Naive thymus-derived CD8-positive, alpha-beta T cell (primary cell): ENCODE data around the gene DOP1B. TPM values are rescaled to one million over a fixed set of nuclear protein-coding genes. Genes with fewer than 3 reads are reported as not detected.
"Not testable (repeated sequence)": the region's sequence is repeated elsewhere in the genome, so short reads cannot be mapped to it uniquely, and the experiment has no call there.

ENCODE experiments used
- ATAC-seq, 2 donors: fragments of 150-1000 bp; cut with Tn5 transposase in 1 of 2; sonication (Bioruptor Pico), chemical (Tn5 transposase) in 1 of 2; 1 replicate in 1 of 2; 2 replicates in 1 of 2; pipeline ENCODE4 v1.10.0; 2021; ENCODE audit warnings: mild to moderate bottlenecking in 2 of 2, moderate library complexity in 2 of 2
- POLR2A ChIA-PET: fragments of 350-600 bp; sonication (Branson Sonifier 250); formaldehyde crosslinking; loops from one replicate; lab custom pipeline; 2021; ENCODE audit warnings: antibody characterized with exemption; lab: Charles Lee
- DNase-seq, 10 donors: peaks; one replicate each; pipeline versions ENCODE4 v3.0.0 to v3.0.0-alpha.2; 2020 to 2022
- H3K27ac Mint-ChIP-seq, 10 donors: one replicate each; pipeline ENCODE4 v1.8.0; 2020 to 2022; ENCODE audit warnings: mild to moderate bottlenecking in 10 of 10, mixed read lengths in 10 of 10, moderate library complexity in 4 of 10, inconsistent platforms in 1 of 10
- H3K27me3 Mint-ChIP-seq, 5 donors: one replicate each; pipeline ENCODE4 v1.8.0; 2021 to 2022; ENCODE audit warnings: mixed read lengths in 5 of 5
- H3K36me3 Mint-ChIP-seq, 3 donors: one replicate each; pipeline ENCODE4 v1.8.0; 2020 to 2022; ENCODE audit warnings: mixed read lengths in 3 of 3, mild to moderate bottlenecking in 2 of 3, inconsistent platforms in 1 of 3
- H3K4me1 Mint-ChIP-seq, 4 donors: one replicate each; pipeline ENCODE4 v1.8.0; 2021 to 2022; ENCODE audit warnings: mixed read lengths in 4 of 4
- H3K4me3 Mint-ChIP-seq, 10 donors: one replicate each; pipeline ENCODE4 v1.8.0; 2020 to 2022; ENCODE audit warnings: mild to moderate bottlenecking in 10 of 10, mixed read lengths in 10 of 10, moderate library complexity in 6 of 10, inconsistent platforms in 1 of 10
- H3K9me3 Mint-ChIP-seq, 9 donors: one replicate each; pipeline ENCODE4 v1.8.0; 2020 to 2022; ENCODE audit warnings: mixed read lengths in 9 of 9, mild to moderate bottlenecking in 3 of 9, inconsistent platforms in 1 of 9, moderate library complexity in 1 of 9
- polyA plus RNA-seq, 3 donors: library from polyadenylated mRNA; unstranded; fragments of 300-500 nt; fragmentation: Illumina TruSeq; gene quantifications; one replicate each; pipeline ENCODE4 v1.2.3, GENCODE V29; 2021
- total RNA-seq, 8 experiments: library from RNA in 2 of 8; stranded (reverse) in 2 of 8; gene quantifications; one replicate each; pipeline ENCODE4 v1.2.3 and lab custom pipeline; 2021 to 2026

The DOP1B gene
- total and polyA plus RNA-seq, 5 experiments from 2014 or later, result 4.6 to 15.8 (median 8.4) TPM

GRCh38 chr21:36194024-36194423 lies 37.4 kb downstream of the DOP1B start:
- ATAC-seq (no peak), DNase-seq (no peak)
- H3K27me3 Mint-ChIP-seq, result no peaks in the 10 kb centered on the region
- H3K27ac Mint-ChIP-seq, result no peak overlapping the region
- POLR2A ChIA-PET, result no interaction called here
- H3K4me1 Mint-ChIP-seq, result peaks cover 0 to 3% (median under 1%) of the 10 kb centered on the region in 4 donors
- H3K36me3 Mint-ChIP-seq, result peaks cover 7 to 16% (median 12%) of the 10 kb centered on the region in 3 donors
- H3K4me3 Mint-ChIP-seq, result no peak overlapping the region
- H3K9me3 Mint-ChIP-seq, result no peaks in the 10 kb centered on the region

- Mint-ChIP-seq H3K9me3 (no peaks in the 10 kb centered on the region), H3K4me1 (peaks cover 0 to 3% (median 0%) of the 10 kb centered on the region in 4 donors), H3K4me3 (no peak overlapping the region), H3K27ac (peak overlapping the region in 1 of 10 donors; percentile 22), H3K36me3 (peaks cover 8 to 26% (median 21%) of the 10 kb centered on the region in 3 donors), H3K27me3 (no peaks in the 10 kb centered on the region)
- DNase-seq, result no peak
- POLR2A ChIA-PET, result no interaction called here
- no peak for ATAC-seq
Measured at GRCh38 chr21:36195613-36196012, 39.0 kb downstream of the DOP1B start.

- no peak for ATAC-seq
- no peak overlapping the region for H3K4me3 Mint-ChIP-seq
Measured at GRCh38 chr21:36199021-36199420, 42.4 kb downstream of the DOP1B start.

GRCh38 chr21:36199575-36199974 lies 43.0 kb downstream of the DOP1B start:
- H3K4me1 Mint-ChIP-seq, H3K9me3 Mint-ChIP-seq, DNase-seq, H3K27me3 Mint-ChIP-seq, H3K27ac Mint-ChIP-seq, H3K4me3 Mint-ChIP-seq, POLR2A ChIA-PET, ATAC-seq: not testable (repeated sequence)
- H3K36me3 Mint-ChIP-seq, result peaks cover 8 to 29% (median 24%) of the 10 kb centered on the region in 3 donors

More at GRCh38 chr21:36199021-36199420, 42.4 kb downstream of the DOP1B start:
- Mint-ChIP-seq H3K9me3 (no peaks in the 10 kb centered on the region), H3K27me3 (no peaks in the 10 kb centered on the region), H3K36me3 (peaks cover 8 to 29% (median 24%) of the 10 kb centered on the region in 3 donors), H3K27ac (no peak overlapping the region), H3K4me1 (no peaks in the 10 kb centered on the region)
- no peak for DNase-seq
- POLR2A ChIA-PET, result interaction anchor here (0.7 kb wide), 1 partner anchor 12 kb away, joined by 3 read pairs; no protein-coding TSS in a partner anchor

GRCh38 chr21:36200081-36200561 lies 43.5 kb downstream of the DOP1B start:
- Mint-ChIP-seq H3K27me3 (no peaks in the 10 kb centered on the region), H3K36me3 (peaks cover 8 to 32% (median 24%) of the 10 kb centered on the region in 3 donors), H3K9me3 (no peaks in the 10 kb centered on the region), H3K27ac (peak overlapping the region in 1 of 10 donors; percentile 73), H3K4me3 (no peak overlapping the region), H3K4me1 (no peaks in the 10 kb centered on the region)
- no peak for DNase-seq
- POLR2A ChIA-PET, result no interaction called here
- ATAC-seq, result no peak

- POLR2A ChIA-PET, result no interaction called here
- Mint-ChIP-seq H3K27me3 (no peaks in the 10 kb centered on the region), H3K36me3 (peaks cover 8 to 33% (median 20%) of the 10 kb centered on the region in 3 donors), H3K27ac (peak overlapping the region in 3 of 10 donors; percentile 41 to 73 (median 56)), H3K4me3 (no peak overlapping the region), H3K9me3 (no peaks in the 10 kb centered on the region), H3K4me1 (no peaks in the 10 kb centered on the region)
- no peak for ATAC-seq
- DNase-seq, result no peak
Measured at GRCh38 chr21:36202726-36203602, 46.3 kb downstream of the DOP1B start.

GRCh38 chr21:36203603-36203889 lies 46.9 kb downstream of the DOP1B start:
- Mint-ChIP-seq H3K36me3 (peaks cover 6 to 33% (median 18%) of the 10 kb centered on the region in 3 donors), H3K27me3 (no peaks in the 10 kb centered on the region), H3K9me3 (no peaks in the 10 kb centered on the region), H3K27ac (peak overlapping the region in 3 of 10 donors; percentile 3 to 56 (median 35)), H3K4me3 (no peak overlapping the region), H3K4me1 (peaks cover 0 to 2% (median 0%) of the 10 kb centered on the region in 4 donors)
- no peak for ATAC-seq
- POLR2A ChIA-PET, result no interaction called here
- DNase-seq, result no peak

- peaks cover 3 to 31% (median 6%) of the 10 kb centered on the region in 3 donors for H3K36me3 Mint-ChIP-seq
- no peak overlapping the region for H3K4me3 Mint-ChIP-seq
- no peak for DNase-seq
- peaks cover 2 to 7% (median 6%) of the 10 kb centered on the region in 4 donors for H3K4me1 Mint-ChIP-seq
- no peak for ATAC-seq
- H3K27ac Mint-ChIP-seq, result no peak overlapping the region
- no peaks in the 10 kb centered on the region for H3K9me3 Mint-ChIP-seq
- POLR2A ChIA-PET, result no interaction called here
- no peaks in the 10 kb centered on the region for H3K27me3 Mint-ChIP-seq
Measured at GRCh38 chr21:36204980-36205379, 48.4 kb downstream of the DOP1B start.

GRCh38 chr21:36205962-36206361 lies 49.3 kb downstream of the DOP1B start:
- DNase-seq, result no peak
- peaks cover 2 to 10% (median 8%) of the 10 kb centered on the region in 4 donors for H3K4me1 Mint-ChIP-seq
- H3K9me3 Mint-ChIP-seq, result no peaks in the 10 kb centered on the region
- H3K27me3 Mint-ChIP-seq, result no peaks in the 10 kb centered on the region
- no peak overlapping the region for H3K4me3 Mint-ChIP-seq
- no peak for ATAC-seq
- H3K27ac Mint-ChIP-seq, result no peak overlapping the region
- peaks cover 2 to 29% (median 7%) of the 10 kb centered on the region in 3 donors for H3K36me3 Mint-ChIP-seq
- POLR2A ChIA-PET, result no interaction called here

Other genes starting within 250 kb of the DOP1B start
- 10 to 100 TPM; 25.4 to 31.7 TPM for gene SETD4, start 96.3 kb upstream of the DOP1B start, total RNA-seq
- 1 to 10 TPM; 6.5 to 9.8 (median 9.6) TPM for gene SETD4, start 96.3 kb upstream of the DOP1B start, polyA plus RNA-seq
- 10 to 100 TPM; 23.9 to 24.6 TPM for gene CBR1, start 86.8 kb upstream of the DOP1B start, total RNA-seq
- 10 to 100 TPM; 36.3 to 59.9 (median 50.8) TPM for gene CBR1, start 86.8 kb upstream of the DOP1B start, polyA plus RNA-seq
- gene CBR3, start 21.7 kb upstream of the DOP1B start, total RNA-seq, result 1 to 10 TPM; 4.6 to 5.3 TPM
- gene CBR3, start 21.7 kb upstream of the DOP1B start, polyA plus RNA-seq, result 10 to 100 TPM in 1 of 3 donors, 1 to 10 TPM in 2; 5.4 to 11.6 (median 8.0) TPM
- gene MORC3, start 163.4 kb downstream of the DOP1B start, total RNA-seq, result 10 to 100 TPM; 80.7 to 93.6 TPM
- 10 to 100 TPM; 21.6 to 30.3 (median 27.7) TPM for gene MORC3, start 163.4 kb downstream of the DOP1B start, polyA plus RNA-seq
- gene CHAF1B, start 228.6 kb downstream of the DOP1B start, total RNA-seq, result 1 to 10 TPM; 1.8 to 2.6 TPM
- 1 to 10 TPM in 1 of 3 donors, under 1 TPM in 2; 0.65 to 1.1 (median 0.74) TPM for gene CHAF1B, start 228.6 kb downstream of the DOP1B start, polyA plus RNA-seq